ENCODE measurements around the gene ANKRD62.

GRCh38 chr18:12165038-12165768 lies 71.6 kb downstream of the ANKRD62 start:
- TF ChIP-seq CTCF (IDR thresholded peaks at IDR 0.05) (no peak), POLR2A (IDR thresholded peaks at IDR 0.05) (no peak)

All from esophagus squamous epithelium (tissue), 4 donors.